Muscle of arm (tissue), 12 donors: Measurements from ENCODE around the gene MOCOS. TPM values are rescaled to one million over a fixed set of nuclear protein-coding genes. Genes with fewer than 3 reads are reported as not detected.

Experiments used
- DNase-seq: peaks from one replicate; pipeline ENCODE4 v3.0.0-alpha.2; 2013
- polyA plus RNA-seq, 12 donors: library from polyadenylated mRNA; unstranded; fragments of 120-200 nt; gene quantifications; one replicate each; pipeline ENCODE4 v1.2.1, GENCODE V29; 2013; ENCODE audit not compliant: insufficient read length in 12 of 12

The MOCOS gene
- polyA plus RNA-seq, 12 donors = 0.09 to 0.77 (median 0.20) TPM; not detected in 2

GRCh38 chr18:36303211-36303844 lies 116.0 kb downstream of the MOCOS start:
- DNase-seq = no peak

- no peak for DNase-seq
Observed at GRCh38 chr18:36304723-36305122, 117.4 kb downstream of the MOCOS start.

GRCh38 chr18:36305375-36305774 lies 118.1 kb downstream of the MOCOS start:
- no peak for DNase-seq

GRCh38 chr18:36307513-36307912 lies 120.2 kb downstream of the MOCOS start:
- DNase-seq = no peak

- DNase-seq = no peak
Observed at GRCh38 chr18:36308711-36309435, 121.6 kb downstream of the MOCOS start.

GRCh38 chr18:36309436-36310391 lies 122.4 kb downstream of the MOCOS start:
- DNase-seq = no peak

- no peak for DNase-seq
Observed at GRCh38 chr18:36311026-36311570, 123.8 kb downstream of the MOCOS start.

- no peak for DNase-seq
Observed at GRCh38 chr18:36312806-36313395, 125.6 kb downstream of the MOCOS start.

- no peak for DNase-seq
Observed at GRCh38 chr18:36314098-36314497, 126.8 kb downstream of the MOCOS start.

GRCh38 chr18:36314754-36315153 lies 127.5 kb downstream of the MOCOS start:
- no peak for DNase-seq

- DNase-seq = no peak
Observed at GRCh38 chr18:36315736-36316135, 128.4 kb downstream of the MOCOS start.

GRCh38 chr18:36316246-36316645 lies 128.9 kb downstream of the MOCOS start:
- no peak for DNase-seq

Other genes starting within 250 kb of the MOCOS start
- gene RPRD1A, start 119.9 kb upstream of the MOCOS start, polyA plus RNA-seq = 10 to 100 TPM in 11 of 12 donors, not detected in 1; 38.9 to 52.8 (median 46.6) TPM
- gene SLC39A6, start 58.2 kb upstream of the MOCOS start, polyA plus RNA-seq = 10 to 100 TPM in 11 of 12 donors, not detected in 1; 21.3 to 45.6 (median 36.3) TPM
- 100 to 1,000 TPM in 1 of 12 donors, 10 to 100 TPM in 10, not detected in 1; 60.6 to 109 (median 78.9) TPM for gene ELP2, start 57.6 kb upstream of the MOCOS start, polyA plus RNA-seq
- gene FHOD3, start 110.2 kb downstream of the MOCOS start, polyA plus RNA-seq = 10 to 100 TPM in 11 of 12 donors, not detected in 1; 25.5 to 44.0 (median 34.7) TPM